HG02973 (cell line): Measurements from ENCODE around the gene ANKRD44.
A peak's percentile ranks its signal among the peaks of the same experiment; 100 is the strongest.

Experiments used
- ATAC-seq: cut with Tn5 transposase; IDR thresholded peaks from one replicate; pipeline ENCODE4 v1.9.1; 2021; ENCODE audit warnings: moderate library complexity; ENCODE audit not compliant: unreplicated experiment

The ANKRD44 gene

GRCh38 chr2:197322724-197323720 is 12.4 kb upstream of the ANKRD44 start:
- no peak for ATAC-seq

GRCh38 chr2:197322143-197322542 is 11.6 kb upstream of the ANKRD44 start:
- no peak for ATAC-seq

- no peak for ATAC-seq
Observed at GRCh38 chr2:197315371-197315770, 4.8 kb upstream of the ANKRD44 start.

GRCh38 chr2:197312186-197312585 is 1.6 kb upstream of the ANKRD44 start:
- ATAC-seq, result no peak

DNA sequence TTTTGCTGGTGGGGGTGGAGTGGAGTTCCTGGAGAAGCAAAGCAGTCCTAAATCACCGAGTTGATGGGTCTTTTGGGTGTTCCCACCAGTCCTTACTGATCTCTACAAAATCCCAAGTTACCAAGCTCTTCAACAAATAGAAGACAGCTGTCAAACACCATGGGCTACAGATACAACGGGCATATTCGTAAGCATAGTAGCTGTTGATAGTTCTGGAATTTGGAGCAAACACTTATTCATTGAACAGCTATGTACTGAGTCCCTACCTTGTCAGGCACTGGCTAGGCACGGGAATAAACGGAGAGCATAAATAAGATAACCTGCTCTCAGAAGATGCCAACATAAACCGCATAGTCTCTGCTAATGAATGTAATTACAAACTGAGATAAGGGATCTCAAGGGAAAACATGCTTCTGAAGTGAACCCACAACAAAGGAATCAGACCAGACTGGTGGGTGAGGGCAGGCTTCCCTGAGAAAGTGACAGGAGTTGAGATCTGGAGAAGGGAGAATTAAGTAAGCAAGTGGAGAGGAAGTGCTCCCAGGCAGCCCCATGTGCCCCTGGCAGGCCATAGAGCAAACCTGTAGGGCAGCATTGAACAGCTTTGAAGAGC is 947 bp upstream of the ANKRD44 start:
- ATAC-seq, result no peak

DNA sequence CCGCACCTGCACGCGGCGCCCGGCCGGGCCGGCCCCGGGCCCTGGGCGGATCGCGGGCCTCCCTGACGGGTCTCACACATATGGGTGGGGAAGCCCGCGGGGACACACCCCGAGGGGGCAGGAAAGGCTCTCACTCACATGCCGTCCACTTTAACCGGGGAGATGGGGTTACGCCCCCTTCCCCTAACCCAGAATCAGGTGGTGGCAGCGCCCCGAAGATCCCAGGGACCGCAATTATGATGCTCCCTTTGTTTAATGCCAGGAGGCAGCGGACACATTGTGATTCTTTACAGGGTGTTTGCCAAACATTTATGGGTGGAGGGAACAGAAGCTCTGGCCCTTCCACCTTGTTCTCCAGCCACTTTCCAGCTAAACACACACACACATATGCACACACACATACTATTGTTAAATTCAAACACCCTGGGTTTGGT is 424 bp upstream of the ANKRD44 start:
- ATAC-seq, result no peak

- ATAC-seq, result peak; percentile 3
Observed at GRCh38 chr2:197309691-197310231, 819 bp downstream of the ANKRD44 start.

GRCh38 chr2:197308996-197309690 is 1.4 kb downstream of the ANKRD44 start:
- ATAC-seq, result no peak

DNA sequence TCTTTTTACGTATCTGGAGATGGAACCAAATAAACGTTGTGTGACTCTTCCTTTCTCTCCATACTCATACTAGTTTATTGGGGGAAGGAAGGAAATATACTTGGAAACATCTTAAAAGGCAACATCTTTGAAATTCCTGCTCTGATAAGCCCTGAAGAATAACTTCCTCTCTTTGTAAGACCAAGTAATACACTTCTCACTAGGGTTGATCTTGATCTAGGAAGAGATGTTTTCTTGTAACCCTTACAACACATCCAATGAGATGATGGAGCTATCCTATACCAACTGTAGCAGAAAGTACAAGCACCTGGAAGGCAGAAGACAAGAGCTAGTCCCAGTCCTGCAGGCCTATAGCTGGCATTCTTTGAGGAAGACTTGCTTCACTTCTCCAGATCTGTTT is 2.0 kb downstream of the ANKRD44 start:
- no peak for ATAC-seq

DNA sequence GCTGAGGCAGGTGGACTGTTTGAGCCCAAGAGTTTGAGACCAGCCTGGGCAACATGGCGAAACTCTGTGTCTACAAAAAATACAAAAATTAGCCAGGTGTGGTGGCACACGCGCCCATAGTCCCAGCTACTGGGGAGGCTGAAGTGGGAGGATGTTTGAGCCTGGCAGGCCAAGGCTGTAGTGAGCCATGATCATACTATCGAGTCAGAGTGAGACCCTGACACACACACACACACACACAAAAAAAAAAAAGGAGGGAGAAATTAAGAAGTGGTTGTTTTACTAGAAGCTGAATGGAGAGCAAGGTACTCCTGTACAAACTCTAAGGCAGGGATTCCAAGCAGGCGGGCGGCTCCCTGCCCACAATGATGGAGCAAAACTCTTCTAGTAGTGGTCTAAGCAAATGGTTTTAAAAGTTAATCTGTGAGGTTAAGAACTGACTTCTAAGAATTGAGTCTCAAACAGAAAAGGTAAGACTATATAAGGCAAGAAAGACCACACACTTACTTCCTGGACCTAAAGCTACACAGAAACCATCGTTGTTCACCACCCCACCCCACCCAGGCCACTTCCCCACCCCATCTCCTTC is 2.6 kb downstream of the ANKRD44 start:
- ATAC-seq, result no peak

DNA sequence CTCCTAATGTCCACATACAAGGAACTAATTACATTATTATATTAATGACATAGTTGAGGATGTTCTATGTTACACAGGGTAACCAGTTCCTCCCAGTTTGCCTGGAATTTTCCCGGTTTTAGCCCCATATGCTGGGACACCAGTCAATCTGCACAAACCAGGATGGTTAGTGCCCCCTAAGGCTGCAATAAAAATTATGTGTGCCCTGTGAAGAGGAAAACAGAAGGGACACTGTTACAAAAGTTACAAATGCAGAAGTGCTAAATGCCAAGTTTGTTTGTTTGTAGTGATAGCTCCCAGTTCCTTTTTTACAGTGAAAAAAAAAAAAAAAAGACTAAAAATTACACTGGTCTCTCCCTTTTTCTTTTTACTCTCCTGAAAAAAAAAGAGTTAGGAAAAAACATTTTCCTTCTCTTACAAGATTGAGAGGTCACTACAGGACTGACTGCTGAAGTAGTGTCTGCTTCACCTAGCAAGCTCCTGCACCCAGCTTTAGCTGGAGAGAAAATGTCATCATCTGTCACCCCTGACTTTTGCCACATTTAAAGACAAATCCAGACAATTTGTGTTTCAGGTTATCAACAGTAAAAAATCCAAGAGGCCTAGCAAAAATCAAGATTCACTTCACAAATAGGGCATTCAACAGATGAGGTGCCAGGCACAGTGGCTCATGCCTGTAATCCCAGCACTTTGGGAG is 3.2 kb downstream of the ANKRD44 start:
- ATAC-seq, result no peak

DNA sequence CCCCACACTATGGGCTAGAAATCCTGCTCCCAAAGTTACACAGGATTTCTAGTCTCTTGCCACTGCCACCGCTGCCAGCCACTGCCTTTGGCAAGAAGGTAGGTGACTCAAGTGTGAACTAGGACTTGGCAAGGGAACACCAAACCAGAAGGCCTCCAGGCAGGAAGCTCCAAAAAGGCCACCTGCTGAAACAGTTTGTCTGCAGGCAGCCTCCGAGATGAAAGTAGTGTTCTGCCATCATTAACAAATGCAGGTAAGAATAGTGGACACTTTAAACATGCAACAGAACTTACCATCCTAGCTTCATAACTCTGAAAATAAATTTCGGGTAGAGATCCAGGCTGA is 3.9 kb downstream of the ANKRD44 start:
- no peak for ATAC-seq

- ATAC-seq, result no peak
Observed at GRCh38 chr2:197306024-197306695, 4.4 kb downstream of the ANKRD44 start.

DNA sequence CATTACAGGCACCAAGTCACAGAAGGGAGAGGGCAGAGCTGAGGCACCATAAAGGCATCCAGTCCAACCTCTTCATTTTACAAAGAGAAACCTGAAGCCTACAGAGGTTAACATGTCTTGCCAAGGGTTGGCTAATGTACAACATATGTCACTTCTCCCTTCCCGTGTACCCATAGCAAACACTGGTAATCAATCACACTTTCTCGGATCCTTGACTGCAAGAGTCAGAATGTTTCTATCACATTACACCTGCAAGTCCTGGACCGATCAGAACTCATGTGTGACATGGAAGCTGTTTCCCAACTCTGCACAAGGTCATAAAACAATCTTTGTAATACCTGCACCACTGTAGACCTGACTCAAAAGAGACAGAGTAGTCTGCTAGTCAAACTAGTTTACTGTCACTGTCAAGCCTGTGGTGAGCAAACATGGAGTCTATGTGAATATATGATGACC is 6.0 kb downstream of the ANKRD44 start:
- peak; percentile 44 for ATAC-seq

DNA sequence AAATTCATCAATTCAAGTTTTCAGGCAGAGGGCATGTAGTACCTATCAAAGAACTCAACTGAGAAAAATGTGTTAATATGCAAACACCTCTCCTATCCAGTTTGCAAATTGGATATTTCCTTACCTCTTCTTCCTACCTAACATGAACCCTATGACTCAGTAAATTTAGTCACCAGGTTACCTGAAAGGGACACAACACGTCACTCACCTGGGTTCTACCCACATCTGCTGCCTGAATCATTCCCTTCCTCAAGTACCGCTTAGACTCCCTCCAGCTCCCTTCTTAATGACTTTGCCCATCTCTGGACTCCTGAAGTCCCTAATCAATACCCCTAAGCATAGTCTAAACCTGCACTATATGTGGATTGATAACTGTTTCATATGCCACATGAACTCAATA is 10.4 kb downstream of the ANKRD44 start:
- no peak for ATAC-seq

GRCh38 chr2:197298609-197299008 is 12.0 kb downstream of the ANKRD44 start:
- no peak for ATAC-seq

GRCh38 chr2:197297772-197298318 is 12.7 kb downstream of the ANKRD44 start:
- ATAC-seq, result peak; percentile 40

DNA sequence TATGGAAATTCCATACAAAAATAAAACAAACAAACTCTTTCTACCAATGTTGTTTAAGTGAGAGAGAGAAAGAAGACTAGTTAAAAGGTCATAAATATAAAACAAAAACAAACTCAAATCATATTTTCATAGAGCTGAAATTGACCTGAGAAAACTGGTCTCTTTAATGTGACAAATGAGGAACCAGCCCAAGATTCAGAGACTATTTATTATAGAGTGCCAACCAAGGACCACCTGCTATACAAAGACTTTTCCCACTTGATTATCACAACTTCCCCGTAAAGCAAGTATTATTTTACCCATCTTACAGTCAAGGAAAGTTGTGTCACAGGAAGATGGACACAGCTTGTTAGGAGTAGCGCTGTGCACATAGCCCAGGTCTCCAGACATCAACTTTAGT is 13.3 kb downstream of the ANKRD44 start:
- ATAC-seq, result no peak

GRCh38 chr2:197296835-197297234 is 13.7 kb downstream of the ANKRD44 start:
- ATAC-seq, result no peak
